Endothelial cell of umbilical vein (primary cell): ENCODE results near the gene C4orf51. TPM values are rescaled to one million over a fixed set of nuclear protein-coding genes. Genes with fewer than 3 reads are reported as not detected.

Experiments used
- BruUV-seq: library from RNA; stranded (reverse); fragments of 400-500 nt; replicated peaks from 2 replicates; lab custom pipeline; 2021; lab: Mats Ljungman, UMichigan
- CTCF ChIA-PET: fragments of 300-600, 350-600 bp; sonication (Branson Sonifier 250); formaldehyde crosslinking; loops from one replicate; lab custom pipeline; 2021; ENCODE audit warnings: antibody characterized with exemption, inconsistent platforms; lab: Charles Lee
- POLR2A ChIA-PET: fragments of 300-600, 350-600 bp; sonication (Branson Sonifier 250); formaldehyde crosslinking; loops from one replicate; lab custom pipeline; 2021; ENCODE audit warnings: antibody characterized with exemption, inconsistent platforms; lab: Charles Lee
- DNase-seq: peaks from one replicate; pipeline ENCODE4 v3.0.0-alpha.2; 2011; ENCODE audit warnings: low read depth, low spot score
- FAIRE-seq: peaks from 2 replicates; lab custom pipeline; 2011; peaks lifted over from hg19 to GRCh38; lab: Jason Lieb, UNC
- H2AFZ ChIP-seq: 2 replicates; pipeline ENCODE4 v1.6.0; 2012; ENCODE audit warnings: low read depth, low read length, control low read depth, inconsistent platforms
- H3K27ac ChIP-seq: 2 replicates; pipeline ENCODE4 v1.5.1; 2011; ENCODE audit warnings: low read depth, mild to moderate bottlenecking, control low read depth, low read length, moderate library complexity; ENCODE audit not compliant: insufficient read depth
- H3K27me3 ChIP-seq, 2 experiments: 2 replicates each; pipeline versions ENCODE4 v1.6.0 to v1.6.1; 2011; ENCODE audit warnings: low read length in 2 of 2, mixed read lengths in 1 of 2; ENCODE audit not compliant: control insufficient read depth in 2 of 2, insufficient read depth in 2 of 2
- H3K36me3 ChIP-seq, 2 experiments: 2 replicates in 1 of 2; 3 replicates in 1 of 2; pipeline ENCODE4 v1.5.1; 2011; ENCODE audit warnings: low read length in 2 of 2, mild to moderate bottlenecking in 1 of 2, moderate library complexity in 1 of 2; ENCODE audit not compliant: control insufficient read depth in 2 of 2, insufficient read depth in 2 of 2; ENCODE audit errors: extremely low read depth in 1 of 2
- H3K4me1 ChIP-seq: 3 replicates; pipeline ENCODE4 v1.5.1; 2011; ENCODE audit warnings: mild to moderate bottlenecking, low read length; ENCODE audit not compliant: control insufficient read depth, insufficient read depth; ENCODE audit errors: extremely low read depth
- H3K4me2 ChIP-seq: 2 replicates; pipeline ENCODE4 v1.6.1; 2011; ENCODE audit warnings: low read length, control low read depth, mixed read lengths; ENCODE audit not compliant: insufficient read depth
- H3K4me3 ChIP-seq, 3 experiments: fragments of 200-600 bp in 1 of 3; sonication (generic), shearing (Covaris generic) in 1 of 3; replicated peaks in 1 of 3; 2 replicates each; pipeline ENCODE4 v1.5.1; 2011 to 2016; ENCODE audit warnings: control low read depth in 3 of 3, low read length in 3 of 3, mild to moderate bottlenecking in 2 of 3, inconsistent platforms in 1 of 3, low read depth in 1 of 3, moderate library complexity in 1 of 3; ENCODE audit not compliant: insufficient read depth in 1 of 3
- H3K79me2 ChIP-seq: 2 replicates; pipeline ENCODE4 v1.6.0; 2012; ENCODE audit warnings: low read length, inconsistent platforms; ENCODE audit not compliant: control insufficient read depth, insufficient read depth
- H3K9ac ChIP-seq: replicated peaks from 2 replicates; pipeline ENCODE3; 2011; ENCODE audit warnings: low read length, control low read depth; ENCODE audit not compliant: insufficient read depth; ENCODE audit errors: extremely low read depth
- H3K9me1 ChIP-seq: replicated peaks from 3 replicates; pipeline ENCODE4 v1.6.0; 2011; ENCODE audit warnings: mild to moderate bottlenecking, low read length; ENCODE audit not compliant: control insufficient read depth, insufficient read depth; ENCODE audit errors: extremely low read depth
- H3K9me3 ChIP-seq: replicated peaks from 2 replicates; pipeline ENCODE4 v1.5.1; 2012; ENCODE audit warnings: low read length, inconsistent platforms; ENCODE audit not compliant: control insufficient read depth, insufficient read depth
- H4K20me1 ChIP-seq: replicated peaks from 2 replicates; pipeline ENCODE3; 2011; ENCODE audit warnings: mild to moderate bottlenecking, low read length; ENCODE audit not compliant: control insufficient read depth, insufficient read depth; ENCODE audit errors: extremely low read depth
- EZH2 ChIP-seq: IDR thresholded peaks from 2 replicates; pipeline ENCODE4 v1.6.1; 2012; ENCODE audit warnings: borderline replicate concordance, low read depth, mild to moderate bottlenecking, moderate library complexity, low read length, inconsistent platforms; ENCODE audit not compliant: severe bottlenecking
- FOS ChIP-seq: IDR thresholded peaks from 2 replicates; pipeline ENCODE4 v1.6.1; 2011; ENCODE audit warnings: mild to moderate bottlenecking, low read length, moderate library complexity, borderline replicate concordance; ENCODE audit not compliant: insufficient read depth
- GATA2 ChIP-seq: IDR thresholded peaks from 2 replicates; pipeline ENCODE4 v1.7.0; 2011; ENCODE audit warnings: low read depth, mild to moderate bottlenecking, moderate library complexity, mixed read lengths, low read length; ENCODE audit not compliant: insufficient read length, insufficient read depth
- JUN ChIP-seq: IDR thresholded peaks from 2 replicates; pipeline ENCODE4 v1.6.1; 2011; ENCODE audit warnings: borderline replicate concordance, low read depth; ENCODE audit not compliant: insufficient read length, insufficient read depth
- MYC ChIP-seq: IDR thresholded peaks from one replicate; pipeline ENCODE4 v1.6.1; 2011; ENCODE audit warnings: mild to moderate bottlenecking, low read depth, low read length
- POLR2A ChIP-seq: IDR thresholded peaks from 2 replicates; pipeline ENCODE4 v1.6.1; 2012; ENCODE audit warnings: low read depth, mild to moderate bottlenecking, control low read depth, low read length
- POLR2AphosphoS5 ChIP-seq: IDR thresholded peaks from 2 replicates; pipeline ENCODE4 v1.6.1; 2012; ENCODE audit warnings: low read depth, mild to moderate bottlenecking, control low read depth, low read length, moderate library complexity; ENCODE audit not compliant: insufficient read depth
- dilution Hi-C: fragments of 300-500 bp; cut with MboI; formaldehyde crosslinking; loops from one replicate; pipeline ENCODE4 v1.15.0; 2019; ENCODE audit warnings: low sequenced_read_pairs; ENCODE audit not compliant: extremely low pct_ligation_motif_present
- intact Hi-C: fragments of 100-400 bp; cut with micrococcal nuclease; formaldehyde crosslinking; loops from one replicate; pipeline ENCODE4 v1.10.0; 2022
- polyA plus RNA-seq, 4 experiments: library from polyadenylated mRNA; depleted of rRNA in 3 of 4; stranded (reverse) in 3 of 4; unstranded in 1 of 4; fragments of >200 nt; gene quantifications; 2 replicates each; pipeline versions ENCODE4 v1.2.1 to v1.2.3, GENCODE V29; 2011 to 2012; ENCODE audit warnings: missing spikeins in 1 of 4
- total RNA-seq: library from RNA; stranded (reverse); gene quantifications from 2 replicates; pipeline ENCODE4 v1.2.3, GENCODE V29; 2021
- TF ChIP-seq, protein P1 (sequence below), 2 donors: IDR thresholded peaks; 1 replicate in 1 of 2; 2 replicates in 1 of 2; pipeline ENCODE4 v1.5.1; 2011; ENCODE audit warnings: low read length in 2 of 2, mild to moderate bottlenecking in 2 of 2, moderate library complexity in 2 of 2, control low read depth in 1 of 2, inconsistent platforms in 1 of 2, low read depth in 1 of 2; ENCODE audit not compliant: insufficient read depth in 1 of 2; ENCODE audit errors: extremely low read depth in 1 of 2
- TF ChIP-seq, protein P2 (sequence below): IDR thresholded peaks from 2 replicates; pipeline ENCODE4 v1.6.1; 2011; ENCODE audit not compliant: insufficient read depth, insufficient read length

The C4orf51 gene
- total and polyA plus RNA-seq, 2 donors (not counting 3 experiments of a cell fraction or from before 2014, with no cell fraction given), result not detected

DNA sequence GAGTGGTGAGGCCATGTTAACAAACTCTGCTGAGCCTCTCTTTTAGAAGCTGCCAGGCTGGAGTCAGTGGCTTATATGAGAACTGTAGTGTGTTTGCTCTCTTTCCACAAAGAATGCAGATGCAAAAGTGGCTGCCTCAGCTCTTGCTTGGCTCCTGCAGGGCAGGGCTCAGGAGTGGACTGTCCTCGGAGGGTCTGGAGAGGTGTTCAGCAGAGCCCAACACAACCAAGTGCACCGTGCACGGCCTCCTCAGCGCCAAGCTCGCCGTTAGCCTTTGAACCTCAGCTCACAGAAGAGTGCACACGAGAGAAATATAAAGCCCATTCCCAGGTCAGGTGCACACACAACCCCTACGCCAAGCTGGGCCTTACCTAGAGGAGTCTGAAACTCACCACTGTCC, 82.8 kb downstream of the C4orf51 start:
- ChIA-PET POLR2A (no interaction called here), CTCF (no interaction called here)
- H3K36me3 ChIP-seq, result peaks cover 3 to 20% of the 10 kb centered on the region in 2 experiments
- H3K27me3 ChIP-seq, result no peaks in the 10 kb centered on the region
- FAIRE-seq (no peak), DNase-seq (no peak)
- H3K4me1 ChIP-seq, result no peaks in the 10 kb centered on the region
- no peak overlapping the region for H3K4me3 ChIP-seq
- no peaks in the 10 kb centered on the region for H3K79me2 ChIP-seq
- dilution Hi-C loops (no loop called here), intact Hi-C loops (no loop called here)
- H3K9me3 ChIP-seq, result no peaks in the 10 kb centered on the region
- BruUV-seq, result no TSS peak
- H3K9me1 ChIP-seq, result no peaks in the 10 kb centered on the region
- TF ChIP-seq POLR2A, result no peak
- no peak for TF ChIP-seq FOS
- no peak for TF ChIP-seq MYC
- TF ChIP-seq, protein P1, sequence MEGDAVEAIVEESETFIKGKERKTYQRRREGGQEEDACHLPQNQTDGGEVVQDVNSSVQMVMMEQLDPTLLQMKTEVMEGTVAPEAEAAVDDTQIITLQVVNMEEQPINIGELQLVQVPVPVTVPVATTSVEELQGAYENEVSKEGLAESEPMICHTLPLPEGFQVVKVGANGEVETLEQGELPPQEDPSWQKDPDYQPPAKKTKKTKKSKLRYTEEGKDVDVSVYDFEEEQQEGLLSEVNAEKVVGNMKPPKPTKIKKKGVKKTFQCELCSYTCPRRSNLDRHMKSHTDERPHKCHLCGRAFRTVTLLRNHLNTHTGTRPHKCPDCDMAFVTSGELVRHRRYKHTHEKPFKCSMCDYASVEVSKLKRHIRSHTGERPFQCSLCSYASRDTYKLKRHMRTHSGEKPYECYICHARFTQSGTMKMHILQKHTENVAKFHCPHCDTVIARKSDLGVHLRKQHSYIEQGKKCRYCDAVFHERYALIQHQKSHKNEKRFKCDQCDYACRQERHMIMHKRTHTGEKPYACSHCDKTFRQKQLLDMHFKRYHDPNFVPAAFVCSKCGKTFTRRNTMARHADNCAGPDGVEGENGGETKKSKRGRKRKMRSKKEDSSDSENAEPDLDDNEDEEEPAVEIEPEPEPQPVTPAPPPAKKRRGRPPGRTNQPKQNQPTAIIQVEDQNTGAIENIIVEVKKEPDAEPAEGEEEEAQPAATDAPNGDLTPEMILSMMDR (IDR thresholded peaks at IDR 0.05; ENCODE audit: extremely low read depth in 1 of 2, insufficient read depth in 1 of 2, low read depth in 1 of 2, low read length in 2 of 2), result no peak
- TF ChIP-seq, protein P2, sequence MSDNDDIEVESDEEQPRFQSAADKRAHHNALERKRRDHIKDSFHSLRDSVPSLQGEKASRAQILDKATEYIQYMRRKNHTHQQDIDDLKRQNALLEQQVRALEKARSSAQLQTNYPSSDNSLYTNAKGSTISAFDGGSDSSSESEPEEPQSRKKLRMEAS, result no peak
- no peak for TF ChIP-seq JUN
- no peak for TF ChIP-seq POLR2AphosphoS5
- TF ChIP-seq EZH2, result no peak
- no peak for TF ChIP-seq GATA2
- H3K9ac ChIP-seq, result no peak overlapping the region
- no peak overlapping the region for H2AFZ ChIP-seq
- H3K4me2 ChIP-seq, result no peak overlapping the region
- no peak overlapping the region for H3K27ac ChIP-seq
- H4K20me1 ChIP-seq, result no peaks in the 10 kb centered on the region
